D341Med (cell line): Measurements from ENCODE around the gene TBX1.
"Not testable (repeated sequence)": the region's sequence is repeated elsewhere in the genome, so short reads cannot be mapped to it uniquely, and the experiment has no call there.

Source experiments
- DNase-seq: peaks from one replicate; pipeline ENCODE4 v3.0.0; 2012; ENCODE audit warnings: low spot score

TBX1 gene

DNA sequence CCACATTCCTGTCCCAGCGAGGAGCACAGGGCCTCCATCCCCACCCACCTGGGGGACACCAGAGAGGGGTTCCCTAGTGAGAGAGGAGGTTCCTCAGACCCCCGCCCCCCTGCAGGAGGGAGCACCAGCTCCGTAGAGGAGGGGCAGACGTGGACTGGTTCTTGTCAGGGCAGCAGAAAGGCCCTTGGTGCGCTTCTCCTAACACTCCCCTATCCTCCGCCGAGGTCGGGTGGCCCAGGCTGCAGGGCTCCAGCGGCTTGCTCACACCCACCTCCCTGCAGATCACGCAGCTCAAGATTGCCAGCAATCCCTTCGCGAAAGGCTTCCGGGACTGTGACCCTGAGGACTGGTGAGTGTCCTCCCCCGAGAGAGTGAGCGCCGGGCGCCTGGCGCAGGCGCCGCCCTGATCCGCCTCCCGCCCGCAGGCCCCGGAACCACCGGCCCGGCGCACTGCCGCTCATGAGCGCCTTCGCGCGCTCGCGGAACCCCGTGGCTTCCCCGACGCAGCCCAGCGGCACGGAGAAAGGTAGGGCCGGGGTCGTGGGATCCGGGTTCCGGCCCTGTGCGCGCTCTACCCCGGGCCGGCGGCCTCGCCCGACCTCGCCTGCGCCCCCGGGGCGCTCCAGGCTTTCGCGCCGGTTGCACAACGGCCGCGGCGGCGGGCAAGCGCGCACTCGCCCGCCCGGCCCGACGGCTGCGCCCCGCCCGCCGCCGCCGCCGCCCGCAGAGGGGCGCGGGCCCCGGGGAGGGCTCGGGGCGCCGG, 5.1 kb downstream of the TBX1 start:
- no peak for DNase-seq

- no peak for DNase-seq
These were observed 5.6 kb downstream of the TBX1 start for GRCh38 chr22:19766240-19766510.

- DNase-seq = no peak
These were observed 6.2 kb downstream of the TBX1 start for GRCh38 chr22:19766511-19767426.

DNA sequence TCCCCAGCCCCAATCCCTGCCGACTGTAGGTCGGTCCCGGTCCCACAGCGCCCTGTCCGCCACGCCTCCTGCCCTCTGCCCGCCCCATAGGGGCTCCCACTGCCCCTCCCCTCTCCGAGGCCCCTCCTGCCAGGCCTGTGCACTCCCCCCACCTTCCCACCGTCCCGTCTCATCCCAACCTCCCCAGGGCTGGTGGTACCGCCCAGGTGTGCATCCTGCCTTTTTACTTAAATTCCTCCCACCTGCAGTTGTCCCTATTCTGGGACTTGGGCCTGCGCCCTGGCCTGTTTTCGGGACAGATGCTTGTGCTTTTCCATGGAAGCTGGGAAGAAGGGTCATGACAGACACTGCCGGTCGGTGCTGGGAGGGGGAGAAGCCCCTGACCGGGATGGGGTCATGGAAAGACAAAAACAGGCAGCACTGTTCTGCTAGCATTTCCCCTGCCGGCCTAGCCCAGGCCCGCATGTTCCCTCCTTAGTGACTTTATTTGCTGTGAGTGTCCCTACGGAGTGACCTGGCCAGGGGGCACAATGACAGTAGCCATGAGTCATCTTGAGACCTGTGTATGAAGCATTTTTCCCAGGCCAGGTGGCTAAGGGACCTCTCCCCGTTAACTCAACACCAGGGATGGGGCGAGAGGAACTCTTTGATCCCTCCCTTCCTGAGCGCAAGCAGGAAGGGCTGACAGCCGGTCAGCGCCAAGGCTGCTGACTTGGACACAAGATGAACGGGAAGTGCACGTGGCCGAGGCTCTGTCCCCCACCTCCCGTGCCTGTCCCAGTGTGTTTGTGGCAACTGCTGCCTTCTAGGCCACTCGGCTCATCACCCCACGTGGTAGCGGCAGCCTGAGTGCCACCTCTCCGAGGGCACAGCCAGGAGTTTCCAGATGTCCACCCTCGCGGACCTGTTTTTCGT, 7.1 kb downstream of the TBX1 start:
- DNase-seq = no peak

- no peak for DNase-seq
These were observed 8.8 kb downstream of the TBX1 start for GRCh38 chr22:19769393-19769715.

DNA sequence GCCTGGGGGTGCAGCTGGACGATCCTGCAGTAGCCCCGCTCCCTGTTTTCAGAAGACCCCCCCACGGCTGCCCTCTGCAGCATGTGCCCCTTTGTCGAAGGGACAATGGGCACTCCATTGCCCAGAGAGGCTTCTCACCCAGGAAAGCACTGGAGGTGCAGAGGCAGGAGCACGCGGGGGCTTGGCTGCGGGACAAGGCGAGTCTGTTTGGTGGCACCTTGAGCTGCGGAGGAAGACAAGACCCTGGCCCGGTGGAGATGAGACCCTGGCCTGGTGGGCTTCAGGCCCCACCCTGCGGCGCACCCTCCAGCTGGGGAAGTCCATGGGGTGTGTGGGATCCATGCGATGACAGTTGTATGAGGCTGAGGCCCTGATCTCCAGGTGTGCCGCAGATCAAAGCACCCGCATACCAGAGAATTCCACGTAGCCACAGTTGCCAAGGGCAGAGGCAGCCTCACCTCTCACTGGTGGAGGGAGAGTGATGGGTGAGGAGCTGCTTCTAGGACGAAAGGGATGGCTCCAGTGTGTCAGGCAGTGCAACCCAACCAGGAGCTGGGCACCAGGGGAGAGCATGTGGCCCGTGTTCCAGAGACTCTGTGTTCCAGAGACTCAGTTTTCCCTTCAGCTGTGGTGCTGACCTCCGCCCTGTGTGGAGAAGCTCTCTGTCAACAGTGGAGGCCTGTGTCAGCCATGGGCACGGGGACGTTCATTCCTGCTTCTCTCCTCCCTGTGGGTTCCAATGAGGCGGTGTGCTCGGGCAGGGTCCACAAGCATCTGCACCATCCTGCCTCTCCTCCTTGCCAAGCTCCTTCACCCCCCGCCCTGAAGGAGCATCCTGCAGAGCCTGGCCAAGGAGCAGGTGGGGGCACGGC, 10.0 kb downstream of the TBX1 start:
- no peak for DNase-seq

DNA sequence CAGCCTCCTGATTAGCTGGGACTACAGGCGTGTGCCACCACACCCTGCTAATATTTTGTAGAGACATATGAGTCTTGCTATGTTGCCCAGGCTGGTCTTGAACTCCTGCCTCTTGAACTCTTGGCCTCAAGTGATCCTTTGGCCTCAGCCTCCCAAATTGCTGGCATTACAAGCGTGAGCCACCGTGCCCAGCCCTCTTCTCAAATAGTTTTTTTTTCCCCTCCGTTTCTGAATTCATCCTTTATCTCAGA, 11.8 kb downstream of the TBX1 start:
- DNase-seq = no peak

- DNase-seq = no peak
These were observed 12.3 kb downstream of the TBX1 start for GRCh38 chr22:19772673-19773469.

GRCh38 chr22:19773470-19774040, 13.0 kb downstream of the TBX1 start:
- DNase-seq = no peak

DNA sequence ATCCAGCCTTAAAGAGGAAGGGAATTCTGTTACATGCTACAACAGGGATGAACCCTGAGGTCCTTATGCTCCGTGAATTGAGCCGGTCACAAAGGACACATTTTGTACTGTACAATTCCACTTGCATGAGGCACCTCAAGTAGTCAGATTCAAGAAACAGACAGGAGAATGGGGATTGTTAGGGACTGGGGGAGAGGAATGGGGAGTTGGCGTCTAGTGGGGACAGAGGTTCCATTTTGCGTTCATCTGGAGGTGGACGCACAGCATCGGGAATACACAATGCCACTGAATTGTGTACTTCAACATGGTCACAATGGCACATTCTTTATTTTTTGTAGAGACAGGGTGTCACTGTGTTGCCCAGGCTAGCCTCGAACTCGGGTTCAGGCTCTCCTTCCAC, 14.1 kb downstream of the TBX1 start:
- no peak for DNase-seq

DNA sequence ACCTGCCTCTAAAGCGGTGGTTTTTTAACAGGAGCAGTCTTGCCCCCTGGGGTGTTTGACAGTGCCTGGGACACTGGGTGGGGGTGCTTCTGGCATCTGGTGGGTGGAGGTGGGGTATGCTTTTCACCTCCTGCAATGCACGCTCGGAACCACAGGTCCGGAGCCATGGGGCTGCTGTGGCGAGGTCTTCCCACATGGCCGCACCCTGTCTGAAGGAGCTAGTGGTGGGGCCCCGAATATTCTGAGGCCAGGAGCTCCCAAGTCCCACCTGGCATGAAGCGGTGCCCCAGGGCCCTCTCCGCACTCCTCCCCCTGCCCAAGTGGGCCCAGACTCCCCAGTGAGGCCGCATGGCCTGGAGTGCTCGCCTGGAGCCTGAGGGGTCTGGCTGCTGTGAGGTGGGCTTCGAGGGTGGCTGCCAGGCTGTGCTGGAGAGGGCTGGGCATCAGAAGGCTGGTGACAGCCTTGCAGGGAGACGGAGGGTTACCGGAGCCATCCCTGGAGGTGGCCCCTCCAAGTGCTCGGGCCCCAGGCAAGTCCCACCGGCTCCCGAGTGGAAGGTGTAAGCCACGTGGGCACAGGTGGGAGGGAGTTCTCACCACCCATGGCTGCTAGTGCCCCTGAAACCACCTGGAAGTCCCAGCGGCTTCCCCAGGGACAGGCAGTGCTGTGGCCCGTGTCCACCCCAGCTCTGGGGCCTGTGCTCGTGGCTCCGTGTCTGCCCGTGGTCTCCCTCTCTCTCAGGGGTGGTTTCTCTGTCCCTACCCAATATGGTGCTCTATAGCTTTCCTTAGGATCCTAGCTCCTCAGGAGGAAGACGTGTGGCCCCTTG, 15.1 kb downstream of the TBX1 start:
- no peak for DNase-seq

- DNase-seq = no peak
These were observed 16.0 kb downstream of the TBX1 start for GRCh38 chr22:19776433-19777031.

DNA sequence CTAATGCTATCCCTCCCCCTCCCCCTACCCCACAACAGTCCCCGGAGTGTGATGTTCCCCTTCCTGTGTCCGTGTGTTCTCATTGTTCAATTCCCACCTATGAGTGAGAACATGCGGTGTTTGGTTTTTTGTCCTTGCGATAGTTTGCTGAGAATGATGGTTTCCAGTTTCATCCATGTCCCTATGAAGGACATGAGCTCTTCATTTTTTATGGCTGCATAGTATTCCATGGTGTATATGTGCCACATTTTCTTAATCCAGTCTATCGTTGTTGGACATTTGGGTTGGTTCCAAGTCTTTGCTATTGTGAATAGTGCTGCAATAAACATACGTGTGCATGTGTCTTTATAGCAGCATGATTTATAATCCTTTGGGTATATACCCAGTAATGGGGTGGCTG, 16.6 kb downstream of the TBX1 start:
- not testable (repeated sequence) for DNase-seq

DNA sequence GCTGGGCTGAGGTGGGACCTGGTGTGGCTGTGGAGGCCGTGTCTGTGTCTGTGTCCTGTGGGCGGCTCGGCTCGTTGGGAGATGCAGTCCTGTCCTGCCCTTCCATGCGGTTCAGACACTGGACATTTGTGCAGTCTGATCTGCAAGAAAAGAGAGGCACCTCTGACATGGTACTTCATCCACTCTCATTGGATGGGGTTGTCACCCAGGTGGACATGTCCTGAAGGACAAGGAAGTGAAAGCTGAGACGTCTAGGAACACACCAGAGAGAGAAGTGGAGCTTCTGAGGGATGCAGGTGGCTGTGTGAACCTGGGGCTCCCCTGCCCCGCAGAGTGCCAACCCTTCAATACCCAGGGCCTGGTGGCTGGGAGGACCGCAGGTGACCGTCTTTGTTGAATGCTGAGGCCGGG, 18.4 kb downstream of the TBX1 start:
- no peak for DNase-seq

- no peak for DNase-seq
These were observed 19.2 kb downstream of the TBX1 start for GRCh38 chr22:19779685-19780268.

GRCh38 chr22:19782533-19782932, 22.0 kb downstream of the TBX1 start:
- DNase-seq = no peak

- DNase-seq = no peak
These were observed 23.2 kb downstream of the TBX1 start for GRCh38 chr22:19783586-19784383.
